Activated T-cell treated with anti-CD3 and anti-CD28 coated beads, Interleukin-2, amount 50 U/mL, for 48 hours (primary cell): ENCODE measurements around the gene SNAP91.
"Not testable (repeated sequence)": the region's sequence is repeated elsewhere in the genome, so short reads cannot be mapped to it uniquely, and the experiment has no call there.

Experiments
- DNase-seq, 2 experiments: peaks; one replicate each; pipeline ENCODE4 v3.0.0-alpha.2; 2020

SNAP91 gene

GRCh38 chr6:83629908-83630307 lies 79.0 kb downstream of the SNAP91 start:
- DNase-seq, result not testable (repeated sequence)

- DNase-seq, result no peak
These were observed 93.6 kb downstream of the SNAP91 start for GRCh38 chr6:83615025-83615999.

- DNase-seq, result no peak
These were observed 95.5 kb downstream of the SNAP91 start for GRCh38 chr6:83613378-83613777.

- DNase-seq, result no peak
These were observed 99.7 kb downstream of the SNAP91 start for GRCh38 chr6:83609248-83609647.

- no peak for DNase-seq
These were observed 103.4 kb downstream of the SNAP91 start for GRCh38 chr6:83605517-83605916.

- no peak for DNase-seq
These were observed 105.3 kb downstream of the SNAP91 start for GRCh38 chr6:83603551-83603950.

- no peak for DNase-seq
These were observed 107.8 kb downstream of the SNAP91 start for GRCh38 chr6:83601119-83601518.

GRCh38 chr6:83600459-83600858 lies 108.4 kb downstream of the SNAP91 start:
- no peak for DNase-seq

- DNase-seq, result no peak
These were observed 111.4 kb downstream of the SNAP91 start for GRCh38 chr6:83597511-83597910.

GRCh38 chr6:83597051-83597450 lies 111.8 kb downstream of the SNAP91 start:
- DNase-seq, result no peak

GRCh38 chr6:83594941-83595340 lies 114.0 kb downstream of the SNAP91 start:
- no peak for DNase-seq

GRCh38 chr6:83593395-83593785 lies 115.5 kb downstream of the SNAP91 start:
- no peak for DNase-seq

GRCh38 chr6:83592770-83593394 lies 116.0 kb downstream of the SNAP91 start:
- DNase-seq, result no peak

GRCh38 chr6:83590416-83590815 lies 118.5 kb downstream of the SNAP91 start:
- no peak for DNase-seq

GRCh38 chr6:83589076-83589475 lies 119.8 kb downstream of the SNAP91 start:
- DNase-seq, result no peak

GRCh38 chr6:83578057-83578456 lies 130.8 kb downstream of the SNAP91 start:
- DNase-seq, result no peak

GRCh38 chr6:83574783-83575182 lies 134.1 kb downstream of the SNAP91 start:
- DNase-seq, result no peak

- DNase-seq, result not testable (repeated sequence)
These were observed 137.2 kb downstream of the SNAP91 start for GRCh38 chr6:83571663-83572185.

- no peak for DNase-seq
These were observed 149.9 kb downstream of the SNAP91 start for GRCh38 chr6:83558975-83559374.

- DNase-seq, result no peak
These were observed 152.0 kb downstream of the SNAP91 start for GRCh38 chr6:83556871-83557270.

GRCh38 chr6:83551748-83552147 lies 157.2 kb downstream of the SNAP91 start:
- not testable (repeated sequence) for DNase-seq

GRCh38 chr6:83550482-83550881 lies 158.4 kb downstream of the SNAP91 start:
- not testable (repeated sequence) for DNase-seq

GRCh38 chr6:83546636-83547035 lies 162.3 kb downstream of the SNAP91 start:
- no peak for DNase-seq

- DNase-seq, result no peak
These were observed 169.2 kb downstream of the SNAP91 start for GRCh38 chr6:83539678-83540077.
